Measurements from ENCODE around the gene EMC7. TPM values are rescaled to one million over a fixed set of nuclear protein-coding genes. Genes with fewer than 3 reads are reported as not detected.

Gene EMC7
- total RNA-seq, result 10 to 100 TPM; 29.9 to 41.4 (median 34.4) TPM

DNA sequence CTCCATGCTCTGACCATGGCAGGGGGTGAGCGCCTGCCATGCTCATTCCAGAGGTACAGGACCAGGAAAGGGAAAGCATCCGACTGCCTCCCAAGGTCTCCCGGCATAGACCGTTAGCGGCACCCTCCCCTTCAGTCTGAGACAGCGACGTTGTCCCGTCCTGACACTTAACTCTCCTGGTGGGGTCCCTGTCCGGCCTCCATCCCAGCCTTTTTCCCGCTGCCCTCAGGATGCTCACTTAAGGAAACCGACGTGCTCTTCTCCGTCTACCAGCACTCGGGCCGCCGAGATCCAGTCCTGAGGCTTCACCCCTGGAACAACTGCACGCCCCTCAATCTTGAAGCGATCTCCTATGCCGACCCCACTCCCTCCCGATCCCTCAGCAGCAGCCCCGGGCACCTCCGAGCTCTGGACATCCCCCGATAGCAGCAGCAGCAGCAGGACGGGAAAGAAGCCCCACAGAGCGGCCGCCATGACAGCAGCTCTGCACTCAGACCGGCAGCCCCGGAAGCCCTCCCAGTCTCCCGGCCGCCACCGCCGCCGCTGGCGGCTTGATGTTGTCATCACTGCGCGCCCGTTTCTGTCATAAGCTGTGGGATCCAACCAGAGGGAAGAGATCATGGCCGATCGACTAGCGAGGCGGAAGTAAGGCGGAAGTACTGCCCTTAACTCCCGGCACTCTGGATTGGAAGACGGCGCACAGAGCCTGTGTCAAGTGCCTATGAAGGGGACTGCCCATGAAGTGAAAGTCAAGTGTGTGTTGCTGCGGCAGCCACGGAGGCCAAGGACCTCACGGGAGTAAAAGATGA is at the start of gene EMC7, which contains the start of gene PGBD4:
EMC7 (minus strand) TSS at position 497 of the 809 bp plus-strand sequence; CDS start at position 474, 23 bp downstream.
PGBD4 (plus strand) TSS at position 718 of the 809 bp plus-strand sequence. CDS start 449 bp downstream, outside the sequence.
- peak; percentile 97 to 99 for DNase-seq (ENCODE audit: low spot score in 2 of 2)

DNA sequence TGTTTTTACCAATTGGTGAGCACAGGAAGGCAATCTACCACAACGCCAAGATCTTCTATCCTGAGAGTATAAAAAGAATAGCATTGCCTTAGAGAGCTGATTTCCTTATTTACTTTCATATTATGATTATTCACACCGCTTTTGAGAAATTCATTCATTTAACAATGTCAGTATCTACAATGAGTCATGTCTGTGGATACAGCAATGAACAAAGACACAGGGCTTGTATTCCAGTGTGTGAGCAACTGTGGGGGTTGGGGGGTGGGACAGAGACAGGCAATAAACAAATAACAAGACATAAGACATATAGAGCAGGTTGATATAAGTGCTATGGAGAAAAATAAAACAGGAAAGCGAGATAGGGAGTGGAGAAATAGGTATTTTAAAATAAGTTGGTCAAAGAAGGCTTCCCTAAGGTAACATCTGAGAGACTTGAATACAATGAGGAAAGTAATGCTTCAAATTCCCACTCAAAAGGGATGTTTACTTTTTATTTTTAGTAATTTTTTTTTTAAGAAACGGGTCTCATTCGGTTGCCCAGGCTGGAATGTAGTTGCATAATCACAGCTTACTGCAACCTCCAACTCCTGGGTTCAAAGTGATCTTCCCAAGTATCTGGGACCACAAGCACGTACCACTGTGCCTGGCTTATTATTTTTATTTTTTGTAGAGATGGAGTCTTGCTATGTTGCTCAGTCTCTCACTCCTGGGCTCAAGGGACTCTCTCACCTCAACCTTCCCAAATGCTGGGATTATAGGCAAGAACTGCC is 45.9 kb upstream of the EMC7 start:
- no peaks in the 10 kb centered on the region for H3K9me3 ChIP-seq
- peaks cover 0 to 82% (median 0%) of the 10 kb centered on the region in 3 donors for H3K36me3 ChIP-seq
- H3K4me3 ChIP-seq, result no peak overlapping the region
- no peak for TF ChIP-seq EP300 (IDR thresholded peaks at IDR 0.05)
- TF ChIP-seq, protein P1, sequence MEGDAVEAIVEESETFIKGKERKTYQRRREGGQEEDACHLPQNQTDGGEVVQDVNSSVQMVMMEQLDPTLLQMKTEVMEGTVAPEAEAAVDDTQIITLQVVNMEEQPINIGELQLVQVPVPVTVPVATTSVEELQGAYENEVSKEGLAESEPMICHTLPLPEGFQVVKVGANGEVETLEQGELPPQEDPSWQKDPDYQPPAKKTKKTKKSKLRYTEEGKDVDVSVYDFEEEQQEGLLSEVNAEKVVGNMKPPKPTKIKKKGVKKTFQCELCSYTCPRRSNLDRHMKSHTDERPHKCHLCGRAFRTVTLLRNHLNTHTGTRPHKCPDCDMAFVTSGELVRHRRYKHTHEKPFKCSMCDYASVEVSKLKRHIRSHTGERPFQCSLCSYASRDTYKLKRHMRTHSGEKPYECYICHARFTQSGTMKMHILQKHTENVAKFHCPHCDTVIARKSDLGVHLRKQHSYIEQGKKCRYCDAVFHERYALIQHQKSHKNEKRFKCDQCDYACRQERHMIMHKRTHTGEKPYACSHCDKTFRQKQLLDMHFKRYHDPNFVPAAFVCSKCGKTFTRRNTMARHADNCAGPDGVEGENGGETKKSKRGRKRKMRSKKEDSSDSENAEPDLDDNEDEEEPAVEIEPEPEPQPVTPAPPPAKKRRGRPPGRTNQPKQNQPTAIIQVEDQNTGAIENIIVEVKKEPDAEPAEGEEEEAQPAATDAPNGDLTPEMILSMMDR (IDR thresholded peaks at IDR 0.05), result no peak
- 56 to 62% methylated on average over 6 of the region's 6 CpGs for WGBS, 2 donors
- no peaks in the 10 kb centered on the region for H3K4me1 ChIP-seq
- H3K27me3 ChIP-seq, result no peaks in the 10 kb centered on the region
- H3K27ac ChIP-seq, result no peak overlapping the region
- no peak for DNase-seq (ENCODE audit: low spot score in 2 of 2)

More for the DNA sequence above, at the start of gene EMC7, which contains the start of gene PGBD4:
- H3K27me3 ChIP-seq, result no peaks in the 10 kb centered on the region
- TF ChIP-seq, protein P1 (IDR thresholded peaks at IDR 0.05), result peak in 1 of 5 experiments; percentile 51
- TF ChIP-seq EP300 (IDR thresholded peaks at IDR 0.05) (peak; percentile 64 to 95), POLR2A (IDR thresholded peaks at IDR 0.05) (peak; percentile 77 to 83)
- peak within 1 kb of the TSS; percentile 53 to 90 (median 84) for H3K27ac ChIP-seq
- H3K36me3 ChIP-seq, result peaks cover 0 to 5% (median 0%) of the 10 kb centered on the region in 3 donors
- no peaks in the 10 kb centered on the region for H3K9me3 ChIP-seq
- H3K4me1 ChIP-seq, result peaks cover 0 to 42% (median 18%) of the 10 kb centered on the region in 4 donors
- peak within 1 kb of the TSS; percentile 59 to 84 (median 82) for H3K4me3 ChIP-seq
- WGBS, 2 donors, result 0% methylated on average over 45 to 48 of the region's 48 CpGs

DNA sequence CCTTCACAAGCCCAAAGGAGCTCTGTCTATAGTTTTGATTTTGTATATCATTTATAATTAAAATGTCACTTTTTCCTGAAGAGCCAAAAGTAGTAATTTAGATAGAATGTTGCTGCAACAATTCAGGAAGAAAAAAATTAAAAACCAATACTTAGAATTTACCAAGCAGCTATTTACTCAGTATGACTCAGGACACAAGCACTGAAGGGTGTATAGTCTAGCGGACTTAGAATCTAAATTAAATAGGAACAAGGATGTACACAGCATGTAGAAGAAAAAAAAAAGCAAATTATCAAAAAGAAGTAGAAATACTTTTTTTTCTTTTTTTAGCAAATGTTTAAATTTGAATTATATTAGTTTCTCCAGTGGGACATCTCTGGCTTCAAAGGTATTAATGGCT is 31.8 kb upstream of the EMC7 start:
- H3K27me3 ChIP-seq, result no peaks in the 10 kb centered on the region
- TF ChIP-seq POLR2A (IDR thresholded peaks at IDR 0.05) (no peak), EP300 (IDR thresholded peaks at IDR 0.05) (no peak)
- TF ChIP-seq, protein P1 (IDR thresholded peaks at IDR 0.05), result no peak
- no peak overlapping the region for H3K4me3 ChIP-seq
- peaks cover 0 to 9% (median 0%) of the 10 kb centered on the region in 3 donors for H3K36me3 ChIP-seq
- no peaks in the 10 kb centered on the region for H3K4me1 ChIP-seq
- WGBS, 2 donors, result 92 to 99% methylated on average over 1 of the region's 1 CpG
- no peak overlapping the region for H3K27ac ChIP-seq
- no peaks in the 10 kb centered on the region for H3K9me3 ChIP-seq
- DNase-seq (ENCODE audit: low spot score in 2 of 2), result no peak

DNA sequence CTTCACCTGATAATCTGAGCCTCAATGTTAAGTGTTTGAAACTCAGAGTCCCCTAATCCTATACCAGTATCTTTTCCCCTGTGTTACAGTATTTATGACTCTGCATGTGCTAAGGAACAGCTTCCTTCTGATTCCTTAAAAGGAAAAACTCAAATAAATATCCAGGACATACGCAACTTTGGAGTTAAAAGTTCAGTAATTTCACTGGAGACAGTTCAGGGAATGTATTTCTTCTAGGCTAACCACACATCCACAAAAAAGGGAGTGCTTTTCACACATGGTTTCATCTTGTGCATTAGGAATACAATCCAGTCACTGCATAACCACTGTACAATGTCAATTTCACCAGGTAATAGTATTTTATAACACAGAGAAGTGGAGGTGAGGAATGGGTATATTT is 31.2 kb upstream of the EMC7 start:
- no peaks in the 10 kb centered on the region for H3K9me3 ChIP-seq
- DNase-seq (ENCODE audit: low spot score in 2 of 2), result no peak
- H3K36me3 ChIP-seq, result peaks cover 0 to 3% (median 0%) of the 10 kb centered on the region in 3 donors
- no peaks in the 10 kb centered on the region for H3K27me3 ChIP-seq
- H3K4me3 ChIP-seq, result no peak overlapping the region
- WGBS, 2 donors, result 89 to 91% methylated on average over 1 of the region's 1 CpG
- H3K27ac ChIP-seq, result no peak overlapping the region
- TF ChIP-seq EP300 (IDR thresholded peaks at IDR 0.05) (no peak), POLR2A (IDR thresholded peaks at IDR 0.05) (no peak)
- no peaks in the 10 kb centered on the region for H3K4me1 ChIP-seq

DNA sequence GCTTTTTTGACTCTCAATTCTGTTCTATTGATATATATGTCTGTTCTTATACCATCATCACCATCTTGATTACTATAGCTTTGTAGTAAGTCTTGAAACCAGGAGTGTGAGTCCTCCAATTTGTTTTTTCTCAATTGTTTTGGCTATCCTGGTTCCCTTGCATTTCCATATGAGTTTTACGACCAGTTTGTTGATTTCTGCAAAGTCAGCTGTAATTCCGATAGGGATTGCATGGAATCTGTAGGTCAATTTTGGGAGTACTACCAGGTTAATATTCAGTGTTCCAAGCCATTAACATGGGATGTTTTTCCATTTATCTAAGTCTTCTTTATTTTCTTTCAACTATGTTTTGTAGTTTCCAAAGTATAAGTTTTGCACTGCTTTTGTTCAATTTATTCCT is 27.2 kb upstream of the EMC7 start:
- Histone ChIP-seq H3K4me3 (no peak overlapping the region), H3K9me3 (no peaks in the 10 kb centered on the region), H3K27ac (no peak overlapping the region), H3K27me3 (no peaks in the 10 kb centered on the region), H3K36me3 (no peaks in the 10 kb centered on the region), H3K4me1 (no peaks in the 10 kb centered on the region)
- WGBS, 2 donors, result 46 to 48% methylated on average over 2 of the region's 2 CpGs
- TF ChIP-seq EP300 (IDR thresholded peaks at IDR 0.05), result no peak
- no peak for TF ChIP-seq POLR2A (IDR thresholded peaks at IDR 0.05)
- TF ChIP-seq, protein P1 (IDR thresholded peaks at IDR 0.05), result no peak
- no peak for DNase-seq (ENCODE audit: low spot score in 2 of 2)

Data from tibial nerve (tissue), 4 donors.